C4-2B (cell line): ENCODE measurements around the gene TES.

Experiments
- ZFX ChIP-seq: fragments of 450-650 bp; IDR thresholded peaks from 2 replicates; pipeline ENCODE4 v1.6.1; 2017
- TF ChIP-seq, protein P1 (sequence below): fragments of 450-650 bp; conservative IDR thresholded peaks from 2 replicates; pipeline ENCODE4 v1.5.1; 2017; ENCODE audit warnings: mild to moderate bottlenecking

DNA sequence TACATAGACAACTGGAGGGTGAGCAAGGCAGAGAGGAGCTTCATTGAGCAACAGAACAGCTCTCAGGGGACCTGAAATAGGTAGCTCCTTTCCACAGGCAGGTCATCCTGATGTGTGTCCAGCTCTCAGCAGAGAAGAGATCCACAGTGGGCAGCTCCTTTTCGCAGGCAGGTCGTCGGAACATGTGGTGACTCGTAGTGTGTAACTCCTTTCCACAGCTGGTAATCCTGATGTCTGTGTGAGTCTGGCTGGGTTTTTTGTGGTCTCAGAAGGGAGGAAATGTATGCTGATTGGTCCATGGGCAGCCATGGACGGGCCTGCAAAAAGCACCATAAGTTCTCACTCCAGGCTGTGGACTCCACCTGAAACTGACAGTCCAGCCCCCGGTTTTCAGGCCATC is 24.4 kb upstream of the TES start:
- TF ChIP-seq ZFX, result no peak
- TF ChIP-seq, protein P1, sequence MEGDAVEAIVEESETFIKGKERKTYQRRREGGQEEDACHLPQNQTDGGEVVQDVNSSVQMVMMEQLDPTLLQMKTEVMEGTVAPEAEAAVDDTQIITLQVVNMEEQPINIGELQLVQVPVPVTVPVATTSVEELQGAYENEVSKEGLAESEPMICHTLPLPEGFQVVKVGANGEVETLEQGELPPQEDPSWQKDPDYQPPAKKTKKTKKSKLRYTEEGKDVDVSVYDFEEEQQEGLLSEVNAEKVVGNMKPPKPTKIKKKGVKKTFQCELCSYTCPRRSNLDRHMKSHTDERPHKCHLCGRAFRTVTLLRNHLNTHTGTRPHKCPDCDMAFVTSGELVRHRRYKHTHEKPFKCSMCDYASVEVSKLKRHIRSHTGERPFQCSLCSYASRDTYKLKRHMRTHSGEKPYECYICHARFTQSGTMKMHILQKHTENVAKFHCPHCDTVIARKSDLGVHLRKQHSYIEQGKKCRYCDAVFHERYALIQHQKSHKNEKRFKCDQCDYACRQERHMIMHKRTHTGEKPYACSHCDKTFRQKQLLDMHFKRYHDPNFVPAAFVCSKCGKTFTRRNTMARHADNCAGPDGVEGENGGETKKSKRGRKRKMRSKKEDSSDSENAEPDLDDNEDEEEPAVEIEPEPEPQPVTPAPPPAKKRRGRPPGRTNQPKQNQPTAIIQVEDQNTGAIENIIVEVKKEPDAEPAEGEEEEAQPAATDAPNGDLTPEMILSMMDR, result no peak
